OCI-M1 (cell line): ENCODE measurements around the gene TMEM191B.
"Not testable (repeated sequence)": the region's sequence is repeated elsewhere in the genome, so short reads cannot be mapped to it uniquely, and the experiment has no call there.

Experiments used
- DNase-seq: peaks from one replicate; lab custom pipeline; 2025; lab: John Stamatoyannopoulos, UW

Gene TMEM191B

GRCh38 chr22:18558516-18558915 lies 30.9 kb downstream of the TMEM191B start:
- DNase-seq: not testable (repeated sequence)

GRCh38 chr22:18558939-18559338 lies 31.3 kb downstream of the TMEM191B start:
- not testable (repeated sequence) for DNase-seq

- DNase-seq: not testable (repeated sequence)
These were observed 32.7 kb downstream of the TMEM191B start for GRCh38 chr22:18560099-18560974.

GRCh38 chr22:18570509-18571246 lies 43.1 kb downstream of the TMEM191B start:
- not testable (repeated sequence) for DNase-seq

- not testable (repeated sequence) for DNase-seq
These were observed 46.0 kb downstream of the TMEM191B start for GRCh38 chr22:18573483-18574164.

GRCh38 chr22:18574555-18574954 lies 47.0 kb downstream of the TMEM191B start:
- DNase-seq: not testable (repeated sequence)

- DNase-seq: not testable (repeated sequence)
These were observed 48.1 kb downstream of the TMEM191B start for GRCh38 chr22:18575686-18576085.

GRCh38 chr22:18577090-18577818 lies 49.7 kb downstream of the TMEM191B start:
- not testable (repeated sequence) for DNase-seq

- not testable (repeated sequence) for DNase-seq
These were observed 50.2 kb downstream of the TMEM191B start for GRCh38 chr22:18577847-18578246.
